GM12801 (cell line): ENCODE results near the gene BAD.

Source experiments
- TF ChIP-seq, protein P1 (sequence below): IDR thresholded peaks from one replicate; pipeline ENCODE4 v1.5.1; 2011; ENCODE audit warnings: control low read depth; ENCODE audit not compliant: insufficient read length; ENCODE audit errors: extremely low read depth

Gene BAD

DNA sequence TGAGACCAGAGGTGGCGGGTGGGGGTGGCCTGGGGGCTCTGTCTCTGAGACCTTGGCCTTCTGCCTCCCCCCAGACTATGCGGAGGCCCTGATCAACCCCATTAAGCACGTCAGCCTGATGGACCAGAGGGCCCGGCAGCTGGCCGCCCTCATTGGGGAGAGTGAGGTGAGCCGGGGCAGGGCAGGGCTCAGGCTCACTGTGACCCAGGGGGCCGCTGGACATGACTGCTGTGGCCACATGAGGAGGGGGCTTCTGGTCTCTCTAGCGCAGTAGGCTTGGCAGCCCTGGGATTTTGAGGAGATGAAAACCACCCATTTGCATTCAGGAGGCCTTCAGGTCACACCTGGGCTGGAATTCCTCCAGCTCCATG lies 20.5 kb downstream of the BAD start:
- TF ChIP-seq, protein P1, sequence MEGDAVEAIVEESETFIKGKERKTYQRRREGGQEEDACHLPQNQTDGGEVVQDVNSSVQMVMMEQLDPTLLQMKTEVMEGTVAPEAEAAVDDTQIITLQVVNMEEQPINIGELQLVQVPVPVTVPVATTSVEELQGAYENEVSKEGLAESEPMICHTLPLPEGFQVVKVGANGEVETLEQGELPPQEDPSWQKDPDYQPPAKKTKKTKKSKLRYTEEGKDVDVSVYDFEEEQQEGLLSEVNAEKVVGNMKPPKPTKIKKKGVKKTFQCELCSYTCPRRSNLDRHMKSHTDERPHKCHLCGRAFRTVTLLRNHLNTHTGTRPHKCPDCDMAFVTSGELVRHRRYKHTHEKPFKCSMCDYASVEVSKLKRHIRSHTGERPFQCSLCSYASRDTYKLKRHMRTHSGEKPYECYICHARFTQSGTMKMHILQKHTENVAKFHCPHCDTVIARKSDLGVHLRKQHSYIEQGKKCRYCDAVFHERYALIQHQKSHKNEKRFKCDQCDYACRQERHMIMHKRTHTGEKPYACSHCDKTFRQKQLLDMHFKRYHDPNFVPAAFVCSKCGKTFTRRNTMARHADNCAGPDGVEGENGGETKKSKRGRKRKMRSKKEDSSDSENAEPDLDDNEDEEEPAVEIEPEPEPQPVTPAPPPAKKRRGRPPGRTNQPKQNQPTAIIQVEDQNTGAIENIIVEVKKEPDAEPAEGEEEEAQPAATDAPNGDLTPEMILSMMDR: no peak

DNA sequence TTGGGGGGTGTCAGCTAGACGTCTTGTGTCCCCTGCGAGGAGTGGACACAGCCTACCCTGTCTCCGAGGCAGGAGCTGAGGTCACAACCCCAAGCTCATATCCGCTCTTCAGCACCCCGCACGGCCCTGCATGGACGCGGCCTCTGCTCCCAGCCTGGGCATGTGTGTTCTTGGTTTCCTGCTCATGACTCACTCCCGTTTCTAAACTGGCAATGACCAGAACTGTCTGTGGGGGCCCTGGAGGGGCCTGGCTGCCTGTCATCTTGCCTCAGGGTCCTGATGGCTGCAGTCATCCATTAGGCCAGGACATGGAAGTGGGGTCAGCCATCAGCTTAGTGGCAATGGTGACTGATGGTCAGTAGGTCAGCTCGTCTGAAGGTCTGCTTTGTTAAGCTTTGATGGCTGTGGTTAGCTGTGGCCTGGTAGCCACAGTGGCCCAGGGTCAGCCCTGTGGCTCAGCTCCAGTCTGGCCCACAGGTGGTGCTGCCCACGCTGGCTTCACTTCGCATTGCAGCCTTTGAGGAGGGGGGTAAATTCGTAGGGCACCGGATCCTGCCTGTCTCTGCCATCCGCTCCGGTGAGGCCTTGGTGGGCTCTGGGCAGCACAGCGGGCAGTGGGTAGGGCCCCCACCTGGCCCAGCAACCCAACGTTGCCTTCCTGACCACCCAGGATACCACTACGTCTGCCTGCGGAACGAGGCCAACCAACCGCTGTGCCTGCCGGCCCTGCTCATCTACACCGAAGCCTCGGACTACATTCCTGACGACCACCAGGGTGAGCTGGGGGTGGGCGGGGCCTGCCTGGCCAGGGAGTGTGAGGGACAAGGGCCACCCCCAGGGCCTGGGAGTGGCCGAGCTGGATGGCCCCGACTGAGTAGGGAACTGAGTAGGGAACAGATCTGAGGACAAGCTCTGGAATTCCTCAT lies 21.2 kb downstream of the BAD start:
- TF ChIP-seq, protein P1: no peak

DNA sequence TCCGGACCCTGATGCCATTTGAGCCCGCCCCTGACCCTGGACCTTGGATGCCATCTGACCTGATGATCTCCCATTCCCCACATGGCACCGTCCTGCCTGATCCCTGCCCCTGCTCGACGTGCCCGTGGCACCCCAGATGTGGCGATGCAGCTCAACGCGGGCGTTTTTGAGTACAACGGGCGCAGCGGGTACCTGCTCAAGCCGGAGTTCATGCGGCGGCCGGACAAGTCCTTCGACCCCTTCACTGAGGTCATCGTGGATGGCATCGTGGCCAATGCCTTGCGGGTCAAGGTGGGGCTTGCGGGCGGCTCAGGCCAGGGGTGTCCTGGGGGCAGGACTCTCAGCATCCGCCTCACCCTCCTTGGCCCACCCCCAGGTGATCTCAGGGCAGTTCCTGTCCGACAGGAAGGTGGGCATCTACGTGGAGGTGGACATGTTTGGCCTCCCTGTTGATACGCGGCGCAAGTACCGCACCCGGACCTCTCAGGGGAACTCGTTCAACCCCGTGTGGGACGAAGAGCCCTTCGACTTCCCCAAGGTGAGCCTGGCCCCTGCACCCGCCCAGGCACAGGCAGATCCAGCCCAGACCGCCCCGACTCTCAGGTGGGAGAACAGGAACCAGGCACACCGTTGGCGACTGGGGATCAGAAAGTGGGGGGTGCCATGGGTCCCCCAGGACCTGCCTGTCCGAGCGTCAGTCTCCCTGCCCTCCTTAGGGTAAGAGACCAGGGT lies 22.0 kb downstream of the BAD start:
- TF ChIP-seq, protein P1: no peak

DNA sequence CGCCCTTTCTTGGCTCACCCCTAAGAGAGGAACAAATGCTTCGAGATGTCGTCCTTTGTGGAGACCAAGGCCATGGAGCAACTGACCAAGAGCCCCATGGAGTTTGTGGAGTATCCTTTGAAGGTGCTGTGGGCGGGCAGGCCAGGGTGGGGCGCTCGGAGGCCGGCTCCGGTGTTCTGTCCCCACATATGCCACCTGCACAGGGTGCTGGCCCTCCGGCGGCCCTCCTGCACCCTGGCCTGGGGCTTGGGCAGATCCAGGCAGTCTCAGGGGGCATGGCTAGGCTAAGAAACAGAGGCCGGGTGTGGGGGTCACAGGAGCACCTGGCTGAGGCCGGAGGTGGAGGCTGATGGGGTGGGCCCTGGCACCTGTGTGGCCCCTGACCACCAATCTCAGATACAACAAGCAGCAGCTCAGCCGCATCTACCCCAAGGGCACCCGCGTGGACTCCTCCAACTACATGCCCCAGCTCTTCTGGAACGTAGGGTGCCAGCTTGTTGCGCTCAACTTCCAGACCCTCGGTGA lies 22.8 kb downstream of the BAD start:
- TF ChIP-seq, protein P1: no peak

DNA sequence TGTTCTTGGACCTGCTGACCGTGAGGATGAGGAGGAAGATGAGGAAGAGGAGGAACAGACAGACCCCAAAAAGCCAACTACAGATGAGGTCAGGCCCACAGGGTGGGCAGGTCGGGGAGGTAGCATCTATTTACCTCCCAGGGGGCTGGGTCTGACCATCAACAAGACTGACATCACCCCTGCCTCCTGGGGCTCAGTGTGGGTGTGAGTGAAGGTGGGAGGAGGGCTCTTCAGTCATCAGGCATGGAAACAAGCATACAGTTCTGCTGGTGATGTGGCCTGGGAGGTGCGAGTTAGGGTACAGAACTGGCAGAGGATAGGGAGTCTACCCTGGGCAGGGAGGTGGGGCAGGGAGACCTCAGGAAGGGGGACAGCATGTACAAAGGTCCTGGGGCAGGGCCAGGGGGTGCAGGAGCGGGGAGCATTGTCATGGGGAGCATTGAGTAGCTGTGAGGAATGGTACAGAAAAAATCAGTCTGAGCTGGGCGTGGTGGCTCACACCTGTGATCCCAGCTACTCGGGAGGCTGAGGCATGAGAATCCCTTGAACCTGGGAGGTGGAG lies 24.2 kb downstream of the BAD start:
- TF ChIP-seq, protein P1: no peak

DNA sequence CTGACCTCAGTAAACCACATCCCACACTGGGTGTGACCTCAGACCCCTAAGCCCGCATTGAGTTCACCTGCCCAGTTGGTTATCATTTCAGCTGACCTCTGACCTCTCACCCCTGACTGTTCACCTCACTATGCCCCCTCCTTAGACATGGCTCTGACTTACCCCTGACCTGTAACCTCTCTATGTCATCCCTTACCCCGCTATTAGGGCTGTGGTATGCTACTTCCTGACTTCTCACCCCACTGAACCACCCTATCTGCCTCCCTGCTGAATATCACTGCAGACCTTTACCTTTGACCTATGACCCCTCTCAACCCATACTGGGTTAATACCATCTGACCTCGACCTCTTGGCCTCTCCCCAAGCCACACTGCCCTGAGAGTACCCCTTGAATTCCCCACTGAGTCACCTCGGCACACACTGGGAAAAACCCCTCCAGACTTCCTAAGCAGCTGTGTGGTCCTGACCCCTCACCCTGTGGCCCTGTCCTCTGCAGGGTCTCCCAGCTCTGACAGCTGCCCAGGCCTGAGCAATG lies 24.9 kb downstream of the BAD start:
- TF ChIP-seq, protein P1: no peak
